NOMO-1 treated with dmso at 0.1 percent for 144 hours (cell line): ENCODE data around the gene OR5M3.

Experiments
- DNase-seq: peaks from one replicate; lab custom pipeline; 2025; ENCODE audit not compliant: unreplicated experiment; lab: John Stamatoyannopoulos, UW

Gene OR5M3

DNA sequence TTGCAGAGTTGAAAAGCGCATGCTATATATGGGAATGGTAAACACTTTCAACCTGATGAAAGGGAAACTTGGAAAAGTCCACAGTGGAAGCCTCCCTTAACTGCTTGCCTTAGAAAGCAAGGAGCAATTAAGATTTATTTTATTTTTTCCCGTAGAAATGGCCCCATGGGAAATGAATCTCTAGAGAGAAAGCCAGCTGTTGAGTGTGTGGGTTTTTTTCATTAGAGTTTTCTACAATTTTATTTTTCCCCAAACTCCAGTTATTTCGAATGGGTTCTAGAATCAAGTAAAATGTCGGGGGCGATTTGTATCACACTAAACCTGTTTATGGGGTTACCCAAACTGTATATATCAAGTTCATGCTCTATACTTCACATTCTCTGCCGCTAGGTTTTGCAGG is at the start of gene OR5M3:
Gene OR5M3 (minus strand): TSS at position 101 of the 400 bp plus-strand sequence. CDS start 2,855 bp downstream, outside the sequence.
- DNase-seq: no peak

DNA sequence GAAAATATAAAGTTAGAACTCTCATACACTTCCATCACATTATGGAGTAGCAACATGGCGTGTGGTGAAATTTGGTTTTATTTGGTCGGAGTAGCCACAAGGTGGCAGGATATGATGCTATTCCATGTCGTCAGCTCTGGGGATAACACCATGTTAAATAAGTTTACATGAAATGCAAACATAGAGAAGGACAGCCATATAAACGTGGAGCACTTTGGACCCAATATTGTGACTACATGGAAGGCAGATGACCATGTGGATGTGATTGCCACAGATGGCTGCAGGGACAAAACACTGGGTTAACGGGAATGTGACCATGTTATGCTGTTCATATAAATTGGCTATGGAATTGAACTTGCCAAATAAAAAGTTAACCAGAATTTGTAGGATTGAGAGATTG is 48.9 kb upstream of the OR5M3 start:
- DNase-seq: no peak

DNA sequence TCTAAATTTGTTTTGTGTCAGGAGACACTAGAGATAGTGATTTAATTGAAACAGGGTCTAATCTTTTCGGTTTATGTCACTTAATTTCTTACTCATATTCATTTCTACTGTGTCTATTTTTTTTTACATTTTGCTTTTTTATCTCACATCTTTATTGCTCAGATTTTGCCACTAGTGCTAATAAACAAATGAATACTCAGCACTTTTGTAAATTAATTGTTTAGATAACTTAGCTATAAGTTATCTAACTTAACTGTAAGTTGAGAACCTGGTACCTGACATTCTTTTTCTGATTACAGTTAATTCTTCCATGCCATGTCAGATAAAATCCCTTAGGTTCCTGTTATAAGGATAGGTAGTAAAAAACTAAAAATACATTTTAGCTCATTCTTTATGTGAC is 40.1 kb upstream of the OR5M3 start:
- no peak for DNase-seq

DNA sequence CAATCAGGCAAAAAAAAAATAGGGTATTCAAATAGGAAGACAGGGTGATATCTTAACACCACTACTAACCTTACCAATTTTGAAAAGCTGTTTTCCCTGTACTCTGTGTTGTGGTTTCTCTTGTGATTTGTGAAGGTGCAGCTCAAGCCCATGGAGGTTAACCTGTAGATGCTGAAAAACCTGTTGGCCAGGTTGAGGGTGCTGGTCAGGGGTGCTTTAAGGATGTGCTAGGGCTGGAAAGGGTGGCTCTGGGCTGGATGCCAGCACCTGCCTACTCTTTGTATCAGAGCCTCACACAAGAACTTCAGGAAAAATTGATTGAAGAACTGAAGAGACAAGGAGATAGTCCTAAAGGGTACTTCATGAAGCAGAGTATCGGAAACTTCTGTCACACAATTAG is 36.3 kb upstream of the OR5M3 start:
- no peak for DNase-seq

DNA sequence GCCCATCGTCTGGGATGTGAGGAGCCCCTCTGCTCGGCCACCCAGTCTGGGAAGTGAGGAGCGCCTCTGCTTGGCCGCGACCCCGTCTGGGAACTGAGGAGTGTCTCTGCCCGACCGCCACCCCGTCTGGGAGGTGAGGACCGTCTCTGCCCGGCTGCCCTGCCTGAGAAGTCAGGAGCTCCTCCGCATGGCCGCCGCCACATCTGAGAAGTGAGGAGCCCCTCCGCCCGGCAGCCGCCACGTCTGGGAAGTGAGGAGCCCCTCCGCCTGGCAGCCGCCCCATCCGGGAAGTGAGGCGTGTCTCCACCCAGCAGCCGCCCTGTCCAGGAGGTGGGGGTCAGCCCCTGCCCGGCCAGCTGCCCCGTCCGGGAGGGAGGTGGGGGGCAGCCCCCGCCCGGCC is 23.9 kb upstream of the OR5M3 start:
- no peak for DNase-seq

DNA sequence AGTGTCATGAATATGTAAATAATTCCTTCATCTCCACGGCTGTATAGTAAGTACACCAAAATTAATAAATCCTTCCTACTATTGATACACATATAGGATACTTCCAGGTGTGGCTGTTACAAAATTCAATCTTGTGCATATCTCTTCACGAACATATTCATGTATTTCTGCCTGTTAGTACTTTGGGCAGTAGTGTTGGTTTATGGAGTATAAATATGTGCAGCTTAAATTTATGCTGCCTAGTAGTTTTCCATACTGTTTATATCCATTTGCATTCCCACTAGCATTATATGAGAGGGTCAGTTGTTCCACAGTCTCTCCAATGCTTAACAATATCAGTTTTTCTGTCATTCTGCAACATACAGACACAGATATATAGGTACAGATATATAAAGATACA is 22.0 kb upstream of the OR5M3 start:
- no peak for DNase-seq

DNA sequence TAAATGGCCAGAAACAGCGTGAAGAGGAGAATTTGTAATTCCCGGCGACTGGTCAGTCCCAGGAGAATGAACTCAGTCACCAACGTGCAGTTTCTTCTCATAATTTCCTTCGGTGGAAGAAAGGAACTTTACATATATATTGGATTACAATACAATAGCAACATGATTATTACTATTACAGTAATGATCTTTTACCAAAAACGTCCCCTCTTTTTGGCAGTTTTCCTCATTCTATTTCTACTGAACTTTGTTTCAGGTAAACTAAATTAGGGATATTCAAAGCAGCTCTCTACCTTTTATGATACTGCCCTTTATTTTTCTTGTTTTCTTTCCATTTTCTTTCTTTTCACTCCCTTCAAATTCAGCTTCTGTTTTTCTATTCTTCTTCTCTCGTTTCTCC is 18.1 kb upstream of the OR5M3 start, which contains the start of gene OR5M8:
Gene OR5M8 (minus strand): TSS at position 101 of the 400 bp plus-strand sequence. CDS start 0 bp downstream, at position 101.
- no peak for DNase-seq

DNA sequence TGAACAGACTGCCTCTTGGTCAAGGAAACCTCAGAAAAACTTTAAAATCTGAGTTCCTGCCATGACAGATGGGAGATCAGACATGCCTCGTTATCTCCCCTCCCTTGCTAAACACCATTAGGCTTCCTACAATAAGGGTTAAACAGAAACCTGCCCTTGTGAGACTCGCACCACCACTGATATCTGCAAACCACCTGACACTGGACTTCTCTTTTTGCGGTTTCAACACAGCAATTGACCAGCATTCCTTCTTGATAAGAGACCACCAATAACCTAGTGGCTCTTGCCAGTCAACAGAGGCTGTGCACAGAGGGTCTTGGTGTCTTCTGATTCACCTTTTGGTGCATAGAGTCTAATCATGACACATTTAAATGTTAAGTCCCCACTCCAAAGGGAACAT is 13.6 kb upstream of the OR5M3 start:
- DNase-seq: no peak

DNA sequence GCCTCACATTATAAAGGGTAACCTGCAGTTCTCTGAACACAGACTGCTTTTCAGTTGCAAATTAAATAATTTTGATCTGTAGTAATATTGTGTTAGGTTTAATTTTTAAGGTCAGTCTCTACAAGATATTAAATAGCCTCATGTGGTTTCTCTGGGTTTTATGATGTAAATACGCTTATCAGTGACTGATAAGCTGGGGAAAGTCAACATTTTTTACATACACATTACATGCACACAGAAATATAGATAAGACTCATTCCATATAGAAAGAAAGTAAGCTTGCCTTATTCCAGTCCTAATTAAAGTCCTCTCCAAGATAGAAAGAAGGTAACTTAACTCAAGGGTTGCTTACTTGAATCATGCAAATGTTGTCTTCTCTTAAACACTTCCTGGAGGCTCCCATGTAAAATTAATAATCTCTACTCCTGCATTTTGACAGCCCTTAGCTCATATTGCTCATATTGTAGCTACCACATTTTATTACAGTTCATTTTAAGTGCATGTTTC is 1.6 kb upstream of the OR5M3 start:
- no peak for DNase-seq

DNA sequence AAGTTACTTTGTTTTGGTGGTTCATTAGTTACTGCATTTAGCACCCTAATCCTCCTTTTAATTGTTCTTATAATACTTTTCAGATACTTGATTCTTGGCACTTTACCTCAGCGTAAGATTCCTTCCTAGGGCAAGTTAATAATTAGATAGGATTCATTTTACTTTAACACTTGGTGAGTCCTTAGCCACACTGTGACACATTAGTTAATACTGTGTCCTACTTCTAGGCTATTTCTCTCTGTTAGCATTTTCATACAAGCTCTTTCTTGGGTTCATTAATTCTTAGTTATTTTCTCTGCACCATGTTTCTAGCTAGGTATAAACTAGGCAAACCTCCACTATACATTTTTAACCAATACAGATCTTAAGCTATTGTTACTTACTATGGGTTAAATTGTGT is 16.1 kb downstream of the OR5M3 start:
- DNase-seq: no peak

DNA sequence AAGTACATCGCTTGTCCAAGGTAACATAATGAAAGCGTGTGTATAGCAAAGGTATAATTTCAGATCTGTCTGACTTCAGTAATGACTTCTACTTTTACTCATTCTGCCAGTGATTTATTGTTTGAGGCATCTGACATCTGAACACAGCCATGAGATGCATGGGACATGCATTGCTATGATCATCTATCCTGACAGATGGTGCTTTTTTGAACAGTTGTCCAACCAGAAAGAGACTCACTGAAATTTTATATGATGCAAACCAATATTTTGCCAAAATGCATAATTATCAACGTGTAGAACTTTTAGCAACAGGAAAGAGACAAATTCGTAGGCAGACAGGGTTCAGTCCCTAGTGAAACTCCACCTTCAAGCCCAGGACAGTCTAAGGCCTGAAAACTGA is 19.6 kb downstream of the OR5M3 start:
- no peak for DNase-seq
